Endothelial cell (in vitro differentiated cells): ENCODE measurements around the gene SHKBP1. TPM values are rescaled to one million over a fixed set of nuclear protein-coding genes. Genes with fewer than 3 reads are reported as not detected.

Experiments used
- DNase-seq: peaks from one replicate; pipeline ENCODE4 v3.0.0; 2021; ENCODE audit warnings: low spot score
- H3K27ac Mint-ChIP-seq: one replicate; pipeline ENCODE4 v1.8.0; 2021; ENCODE audit warnings: mixed read lengths, inconsistent platforms; ENCODE audit not compliant: unreplicated experiment
- H3K27me3 Mint-ChIP-seq: one replicate; pipeline ENCODE4 v1.8.0; 2021; ENCODE audit warnings: mild to moderate bottlenecking, moderate library complexity, mixed read lengths, inconsistent platforms; ENCODE audit not compliant: unreplicated experiment
- H3K36me3 Mint-ChIP-seq: one replicate; pipeline ENCODE4 v1.8.0; 2021; ENCODE audit warnings: mild to moderate bottlenecking, low read depth, mixed read lengths, inconsistent platforms; ENCODE audit not compliant: unreplicated experiment
- H3K4me1 Mint-ChIP-seq: one replicate; pipeline ENCODE4 v1.8.0; 2021; ENCODE audit warnings: mild to moderate bottlenecking, mixed read lengths, inconsistent platforms; ENCODE audit not compliant: unreplicated experiment
- H3K4me3 Mint-ChIP-seq: one replicate; pipeline ENCODE4 v1.8.0; 2021; ENCODE audit warnings: mild to moderate bottlenecking, mixed read lengths, inconsistent platforms; ENCODE audit not compliant: unreplicated experiment
- H3K9me3 Mint-ChIP-seq: one replicate; pipeline ENCODE4 v1.8.0; 2021; ENCODE audit warnings: mixed read lengths, inconsistent platforms; ENCODE audit not compliant: unreplicated experiment
- CTCF ChIP-seq: fragments of 200-600 bp; sonication (generic); IDR thresholded peaks from one replicate; pipeline ENCODE4 v1.5.0; 2021; ENCODE audit warnings: antibody characterized with exemption; ENCODE audit not compliant: unreplicated experiment
- total RNA-seq: library from RNA; stranded (reverse); fragmentation: NEBNext Ultra II Directional; extraction: Animal tissue kit (Norgen Biotek cat#: 25700); gene quantifications from one replicate; pipeline ENCODE4 v1.2.1, GENCODE V29; 2021; ENCODE audit not compliant: unreplicated experiment

SHKBP1 gene
- total RNA-seq, 1 donor from 2014 or later = 84.6 TPM

DNA sequence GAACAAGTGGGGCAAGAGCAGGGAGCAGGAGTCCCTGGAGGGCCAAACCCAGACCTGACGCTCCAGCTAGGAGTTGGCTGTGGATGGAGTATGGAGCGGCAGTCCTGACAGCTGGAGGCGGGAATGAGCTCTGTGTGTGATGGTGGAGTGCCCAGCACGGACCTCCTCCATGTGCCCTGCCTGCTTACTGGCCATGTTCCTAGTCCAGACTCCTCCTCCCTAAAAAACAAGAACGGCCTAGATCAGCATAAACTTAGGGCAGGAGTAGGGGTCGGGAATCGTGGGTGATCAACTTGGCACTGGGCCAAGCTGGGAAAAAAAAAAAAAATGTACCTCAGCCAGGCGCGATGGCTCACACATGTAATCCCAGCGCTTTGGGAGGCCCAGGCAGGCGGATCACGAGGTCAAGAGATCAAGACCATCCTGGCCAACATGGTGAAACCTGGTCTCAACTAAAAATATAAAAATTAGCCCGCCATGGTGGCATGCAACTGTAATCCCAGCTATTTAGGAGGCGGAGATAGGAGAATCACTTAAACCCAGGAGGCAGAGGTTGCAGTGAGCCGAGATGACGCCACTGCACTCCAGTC, 54.0 kb downstream of the SHKBP1 start:
- H3K27me3 Mint-ChIP-seq = peaks cover 16% of the 10 kb centered on the region
- no peak for DNase-seq
- H3K4me3 Mint-ChIP-seq = no peak overlapping the region
- H3K9me3 Mint-ChIP-seq = peaks cover 4% of the 10 kb centered on the region
- peaks cover 21% of the 10 kb centered on the region for H3K36me3 Mint-ChIP-seq
- no peak for TF ChIP-seq CTCF
- peaks cover 2% of the 10 kb centered on the region for H3K4me1 Mint-ChIP-seq
- H3K27ac Mint-ChIP-seq = no peak overlapping the region

GRCh38 chr19:40632311-40633036, 55.8 kb downstream of the SHKBP1 start:
- peaks cover 4% of the 10 kb centered on the region for H3K9me3 Mint-ChIP-seq
- H3K27ac Mint-ChIP-seq = no peak overlapping the region
- no peak overlapping the region for H3K4me3 Mint-ChIP-seq
- no peak for TF ChIP-seq CTCF
- H3K27me3 Mint-ChIP-seq = peaks cover 13% of the 10 kb centered on the region
- H3K36me3 Mint-ChIP-seq = peaks cover 5% of the 10 kb centered on the region
- H3K4me1 Mint-ChIP-seq = peaks cover 2% of the 10 kb centered on the region
- no peak for DNase-seq

- TF ChIP-seq CTCF = no peak
These were observed 56.5 kb downstream of the SHKBP1 start for GRCh38 chr19:40633207-40633606.

GRCh38 chr19:40638327-40638726, 61.7 kb downstream of the SHKBP1 start:
- Mint-ChIP-seq H3K27ac (no peak overlapping the region), H3K36me3 (no peaks in the 10 kb centered on the region), H3K4me3 (no peak overlapping the region), H3K9me3 (no peaks in the 10 kb centered on the region), H3K4me1 (peaks cover 5% of the 10 kb centered on the region), H3K27me3 (peaks cover 6% of the 10 kb centered on the region)
- no peak for DNase-seq
- TF ChIP-seq CTCF = no peak

More at GRCh38 chr19:40633207-40633606, 56.5 kb downstream of the SHKBP1 start:
- peaks cover 10% of the 10 kb centered on the region for H3K27me3 Mint-ChIP-seq
- no peak for DNase-seq
- H3K9me3 Mint-ChIP-seq = peaks cover 4% of the 10 kb centered on the region
- H3K4me1 Mint-ChIP-seq = peaks cover 2% of the 10 kb centered on the region
- peaks cover 5% of the 10 kb centered on the region for H3K36me3 Mint-ChIP-seq
- no peak overlapping the region for H3K27ac Mint-ChIP-seq
- H3K4me3 Mint-ChIP-seq = no peak overlapping the region

DNA sequence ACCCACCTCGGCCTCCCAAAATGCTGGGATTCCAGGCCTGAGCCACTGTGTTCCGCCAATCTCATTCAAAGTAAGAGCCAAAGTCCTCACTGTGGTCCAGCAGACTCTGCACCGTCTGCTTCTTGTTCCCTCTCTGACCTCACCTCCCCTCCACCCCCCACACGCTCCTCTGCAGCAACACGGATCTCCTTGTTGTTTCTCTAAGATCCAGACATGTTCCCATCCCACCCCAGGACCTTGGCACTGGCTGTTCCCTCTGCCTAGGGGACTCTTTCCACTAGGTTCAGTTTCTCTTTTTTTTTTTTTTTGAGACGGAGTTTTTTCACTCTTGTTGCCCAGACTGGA, 62.9 kb downstream of the SHKBP1 start:
- Mint-ChIP-seq H3K4me3 (no peak overlapping the region), H3K9me3 (no peaks in the 10 kb centered on the region), H3K36me3 (no peaks in the 10 kb centered on the region), H3K4me1 (peaks cover 5% of the 10 kb centered on the region), H3K27me3 (peaks cover 6% of the 10 kb centered on the region), H3K27ac (no peak overlapping the region)
- DNase-seq = no peak
- TF ChIP-seq CTCF = no peak
